ENCODE results near the gene ATP8A2. TPM values are rescaled to one million over a fixed set of nuclear protein-coding genes. Genes with fewer than 3 reads are reported as not detected.

The ATP8A2 gene
- total RNA-seq, 1 donor from 2014 or later, result 1.9 TPM

DNA sequence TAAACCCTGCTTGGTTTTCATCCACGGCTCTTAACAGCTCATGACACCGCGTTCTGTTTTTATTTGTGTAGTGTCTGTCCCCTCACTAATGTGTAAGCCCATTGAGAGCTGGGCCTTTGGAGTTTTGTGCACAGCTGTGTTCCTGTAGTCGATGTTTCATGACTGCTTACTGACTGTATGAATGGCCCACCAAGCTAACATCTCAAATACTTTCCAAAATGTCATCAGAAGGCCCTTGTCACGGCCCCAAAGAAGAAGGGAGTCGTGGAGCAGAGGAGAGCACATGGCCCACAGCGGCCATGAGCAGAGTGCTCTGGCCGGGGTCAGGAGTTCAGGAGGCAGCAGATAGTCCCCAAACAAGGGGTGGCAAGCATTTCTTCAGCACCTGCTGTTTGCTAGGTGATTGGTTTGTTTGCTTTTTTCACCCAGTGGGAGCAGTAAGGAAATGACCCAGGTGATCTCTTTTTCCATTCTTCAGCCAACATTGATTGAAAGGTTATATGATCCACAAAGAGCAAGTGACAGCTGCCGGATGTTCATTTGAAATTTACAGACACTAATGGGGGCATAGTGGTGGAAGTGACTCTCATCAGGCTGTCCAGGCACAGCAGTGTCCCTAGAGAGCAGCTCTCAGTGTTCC is 315.2 kb downstream of the ATP8A2 start:
- no peak overlapping the region for H3K4me3 ChIP-seq
- no peaks in the 10 kb centered on the region for H3K36me3 ChIP-seq
- DNase-seq (no peak), ATAC-seq (no peak)
- no peak overlapping the region for H3K27ac ChIP-seq
- no peaks in the 10 kb centered on the region for H3K4me1 ChIP-seq
- TF ChIP-seq, protein P1, sequence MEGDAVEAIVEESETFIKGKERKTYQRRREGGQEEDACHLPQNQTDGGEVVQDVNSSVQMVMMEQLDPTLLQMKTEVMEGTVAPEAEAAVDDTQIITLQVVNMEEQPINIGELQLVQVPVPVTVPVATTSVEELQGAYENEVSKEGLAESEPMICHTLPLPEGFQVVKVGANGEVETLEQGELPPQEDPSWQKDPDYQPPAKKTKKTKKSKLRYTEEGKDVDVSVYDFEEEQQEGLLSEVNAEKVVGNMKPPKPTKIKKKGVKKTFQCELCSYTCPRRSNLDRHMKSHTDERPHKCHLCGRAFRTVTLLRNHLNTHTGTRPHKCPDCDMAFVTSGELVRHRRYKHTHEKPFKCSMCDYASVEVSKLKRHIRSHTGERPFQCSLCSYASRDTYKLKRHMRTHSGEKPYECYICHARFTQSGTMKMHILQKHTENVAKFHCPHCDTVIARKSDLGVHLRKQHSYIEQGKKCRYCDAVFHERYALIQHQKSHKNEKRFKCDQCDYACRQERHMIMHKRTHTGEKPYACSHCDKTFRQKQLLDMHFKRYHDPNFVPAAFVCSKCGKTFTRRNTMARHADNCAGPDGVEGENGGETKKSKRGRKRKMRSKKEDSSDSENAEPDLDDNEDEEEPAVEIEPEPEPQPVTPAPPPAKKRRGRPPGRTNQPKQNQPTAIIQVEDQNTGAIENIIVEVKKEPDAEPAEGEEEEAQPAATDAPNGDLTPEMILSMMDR (IDR thresholded peaks at IDR 0.05), result no peak
- H3K27me3 ChIP-seq, result no peaks in the 10 kb centered on the region
- intact Hi-C loops (cut with DNase I), result no loop called here
- H3K9me3 ChIP-seq, result no peaks in the 10 kb centered on the region

DNA sequence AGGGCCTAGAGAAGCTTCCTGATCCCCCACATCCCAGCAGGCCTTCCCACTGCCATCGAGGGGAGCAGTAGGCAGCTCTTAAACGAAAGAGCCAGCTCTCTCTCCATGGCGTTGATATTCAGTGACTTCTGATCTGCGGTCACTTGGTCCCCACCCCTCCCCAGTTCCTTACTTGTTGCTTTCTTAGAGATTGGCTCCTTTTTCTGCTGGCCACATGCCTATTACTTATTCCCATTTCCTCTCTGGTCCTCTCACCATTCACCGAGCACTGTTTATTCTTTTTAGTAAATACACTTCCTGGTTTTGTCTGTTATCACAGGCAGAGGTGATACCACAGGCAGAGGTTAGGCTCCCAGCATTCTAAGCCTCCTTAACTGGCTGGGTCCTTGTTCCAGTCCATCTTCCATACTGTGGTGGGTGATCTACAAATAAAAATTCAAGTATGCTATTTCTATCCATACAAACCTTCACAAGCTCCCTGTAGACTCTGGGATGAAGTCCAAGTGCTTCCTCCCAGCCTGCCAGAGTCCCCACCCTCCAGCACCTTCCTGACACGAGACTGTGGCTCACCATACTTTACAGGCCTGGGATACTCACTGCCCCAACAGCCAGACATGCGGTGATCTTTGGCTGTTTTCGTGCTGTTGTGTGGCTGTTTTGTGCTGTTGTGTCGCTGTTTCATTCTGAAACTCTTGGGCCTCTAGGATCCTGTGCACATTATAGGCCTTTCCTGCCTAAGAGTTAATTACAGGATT is 315.9 kb downstream of the ATP8A2 start:
- Histone ChIP-seq H3K4me3 (no peak overlapping the region), H3K27ac (no peak overlapping the region), H3K36me3 (no peaks in the 10 kb centered on the region), H3K9me3 (no peaks in the 10 kb centered on the region), H3K4me1 (no peaks in the 10 kb centered on the region), H3K27me3 (no peaks in the 10 kb centered on the region)
- intact Hi-C loops (cut with DNase I), result no loop called here
- ATAC-seq, result peak; percentile 42
- no peak for DNase-seq
- TF ChIP-seq, protein P1 (IDR thresholded peaks at IDR 0.05), result no peak

DNA sequence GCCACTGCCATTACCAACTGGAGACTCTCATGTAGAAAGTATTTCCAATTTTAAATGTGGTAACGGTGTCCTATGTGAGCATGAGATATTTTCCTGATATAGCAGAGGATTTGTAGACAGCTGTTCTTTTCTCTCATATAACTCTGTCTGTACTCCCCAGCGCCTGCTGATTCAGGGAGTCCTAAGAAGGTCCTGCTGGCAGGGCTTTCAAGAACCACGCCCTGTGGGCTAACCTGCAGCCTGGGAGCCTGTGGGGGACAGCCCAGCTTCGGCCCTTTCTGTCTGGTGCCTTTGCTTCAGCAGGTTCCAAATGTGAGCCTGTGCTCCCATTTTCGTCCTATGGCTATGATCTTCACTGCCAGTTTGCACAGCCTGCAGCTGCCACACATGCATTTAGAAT is 316.8 kb downstream of the ATP8A2 start:
- TF ChIP-seq, protein P1 (IDR thresholded peaks at IDR 0.05), result no peak
- ATAC-seq, result no peak
- no peak for DNase-seq
- Histone ChIP-seq H3K4me1 (no peaks in the 10 kb centered on the region), H3K27me3 (no peaks in the 10 kb centered on the region), H3K4me3 (no peak overlapping the region), H3K27ac (no peak overlapping the region), H3K36me3 (no peaks in the 10 kb centered on the region), H3K9me3 (no peaks in the 10 kb centered on the region)
- intact Hi-C loops (cut with DNase I), result no loop called here

DNA sequence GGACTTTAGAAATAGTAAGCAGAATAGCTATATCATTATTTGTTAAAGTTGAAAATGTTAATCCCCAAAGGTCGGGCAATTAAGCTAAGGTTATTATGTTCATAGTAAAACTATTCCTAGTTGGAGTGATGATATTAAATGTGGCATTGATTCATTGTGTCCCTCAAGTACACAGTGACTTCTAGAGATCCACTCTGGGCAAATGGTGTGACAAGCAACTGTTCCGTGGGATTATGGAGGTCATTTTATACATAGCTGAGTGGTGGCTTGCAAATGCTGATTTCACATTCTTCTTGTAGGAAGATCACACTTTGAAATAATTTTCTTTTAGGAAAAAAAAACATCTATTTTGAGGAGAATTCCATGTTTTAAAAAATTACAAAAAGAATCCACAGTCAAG is 317.8 kb downstream of the ATP8A2 start:
- intact Hi-C loops (cut with DNase I), result no loop called here
- no peak for ATAC-seq
- TF ChIP-seq, protein P1 (IDR thresholded peaks at IDR 0.05), result no peak

DNA sequence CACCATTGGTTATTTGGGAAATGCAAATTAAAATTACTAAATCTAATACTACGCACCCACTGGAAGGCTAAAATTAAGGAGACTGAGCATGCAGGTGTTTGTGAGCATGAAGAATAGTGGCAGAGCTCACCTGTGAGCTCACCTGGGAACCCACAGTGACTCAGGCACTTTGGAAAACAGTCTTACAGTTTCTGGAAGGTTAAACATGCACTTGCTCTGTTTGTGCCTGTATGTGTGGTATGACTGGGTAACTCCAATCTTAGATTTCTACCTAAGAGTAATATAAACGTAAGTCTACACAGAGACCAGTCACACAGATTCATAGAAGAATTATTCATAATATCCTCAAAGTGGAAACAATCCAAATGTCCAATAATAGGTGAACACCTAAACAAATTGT is 318.8 kb downstream of the ATP8A2 start:
- Histone ChIP-seq H3K9me3 (no peaks in the 10 kb centered on the region), H3K4me1 (no peaks in the 10 kb centered on the region), H3K27me3 (no peaks in the 10 kb centered on the region), H3K36me3 (no peaks in the 10 kb centered on the region), H3K4me3 (no peak overlapping the region), H3K27ac (no peak overlapping the region)
- intact Hi-C loops (cut with DNase I), result no loop called here
- DNase-seq, result no peak
- no peak for ATAC-seq
- TF ChIP-seq, protein P1 (IDR thresholded peaks at IDR 0.05), result no peak

More for the DNA sequence above, 317.8 kb downstream of the ATP8A2 start:
- H3K27ac ChIP-seq, result no peak overlapping the region
- H3K27me3 ChIP-seq, result no peaks in the 10 kb centered on the region
- H3K36me3 ChIP-seq, result no peaks in the 10 kb centered on the region
- DNase-seq, result no peak
- H3K9me3 ChIP-seq, result no peaks in the 10 kb centered on the region
- no peak overlapping the region for H3K4me3 ChIP-seq
- H3K4me1 ChIP-seq, result no peaks in the 10 kb centered on the region

Data from upper lobe of right lung (tissue), 1 donor.